Myocyte (in vitro differentiated cells): ENCODE measurements around the gene RSPRY1. TPM values are rescaled to one million over a fixed set of nuclear protein-coding genes. Genes with fewer than 3 reads are reported as not detected.

Experiments
- DNase-seq: peaks from one replicate; pipeline ENCODE4 v3.0.0-alpha.2; 2012; ENCODE audit warnings: low read depth
- total RNA-seq: library from RNA; depleted of rRNA; stranded (reverse); fragments of >200 nt; gene quantifications from 2 replicates; pipeline ENCODE4 v1.2.3, GENCODE V29; 2014

RSPRY1 gene
- total RNA-seq, 1 donor from 2014 or later: 42.1 TPM

- DNase-seq: no peak
These were observed 103.5 kb downstream of the RSPRY1 start for GRCh38 chr16:57289391-57290257.

Other genes starting within 250 kb of the RSPRY1 start
- 0.10 TPM in 1 of 2 replicates, not detected in the other for gene CETP, start 224.4 kb upstream of the RSPRY1 start, total RNA-seq
- 10.0 and 15.7 TPM in 2 replicates for gene NLRC5, start 196.8 kb upstream of the RSPRY1 start, total RNA-seq
- gene CPNE2, start 93.7 kb upstream of the RSPRY1 start, total RNA-seq: 12.1 and 24.7 TPM in 2 replicates
- 76.0 and 78.4 TPM in 2 replicates for gene PSME3IP1, start 290 bp upstream of the RSPRY1 start, total RNA-seq
- 60.6 and 76.3 TPM in 2 replicates for gene ARL2BP, start 58.9 kb downstream of the RSPRY1 start, total RNA-seq
- not detected in 2 replicates for gene PLLP, start 98.3 kb downstream of the RSPRY1 start, total RNA-seq
- not detected in 2 replicates for gene CCL22, start 172.5 kb downstream of the RSPRY1 start, total RNA-seq
- not detected in 2 replicates for gene CX3CL1, start 186.2 kb downstream of the RSPRY1 start, total RNA-seq
- gene CCL17, start 218.4 kb downstream of the RSPRY1 start, total RNA-seq: not detected in 2 replicates